K562 (cell line): ENCODE results near the gene ASAH2. TPM values are rescaled to one million over a fixed set of nuclear protein-coding genes. Genes with fewer than 3 reads are reported as not detected.
A peak's percentile ranks its signal among the peaks of the same experiment; 100 is the strongest.

Experiments used
- ATAC-seq: fragments of 200-7000 bp; cut with Tn5 transposase; 3 replicates; pipeline ENCODE4 v1.9.1; 2020; ENCODE audit warnings: moderate library complexity
- BruUV-seq: library from RNA; stranded (reverse); fragments of 400-500 nt; replicated peaks from 2 replicates; lab custom pipeline; 2021; lab: Mats Ljungman, UMichigan
- CTCF ChIA-PET: fragments of 300-600 bp; formaldehyde crosslinking; extraction: SDS; loops from one replicate; lab custom pipeline; 2021; ENCODE audit warnings: low intra/inter-chr PET ratio; lab: Yijun Ruan, JAX
- POLR2A ChIA-PET: fragments of 300-600, 350-650 bp; sonication (Branson Sonifier 250); formaldehyde crosslinking; extraction: SDS; loops from one replicate; lab custom pipeline; 2021; ENCODE audit warnings: antibody characterized with exemption, inconsistent platforms; lab: Yijun Ruan, JAX
- DNase-seq, 4 experiments: peaks; one replicate each; pipeline versions ENCODE4 v3.0.0 to v3.0.0-alpha.2; 2011 to 2018; ENCODE audit warnings: low spot score in 3 of 4, mixed read lengths in 3 of 4; ENCODE audit errors: extremely low read depth in 1 of 4
- FAIRE-seq: peaks from 2 replicates; lab custom pipeline; 2011; peaks lifted over from hg19 to GRCh38; lab: Jason Lieb, UNC
- H2AFZ ChIP-seq: 2 replicates; pipeline ENCODE4 v1.6.0; 2011; ENCODE audit warnings: low read depth, low read length, control low read depth, inconsistent platforms
- H3K27ac ChIP-seq: fragments of 200-600 bp; 3 replicates; pipeline ENCODE4 v1.8.0; 2011; ENCODE audit warnings: low read depth, mild to moderate bottlenecking, control low read depth, inconsistent platforms, low read length, moderate library complexity, mixed read lengths; ENCODE audit errors: extremely low read depth
- H3K27me3 ChIP-seq, 2 experiments: fragments of 300-600 bp in 1 of 2; 2 replicates in 1 of 2; 3 replicates in 1 of 2; pipeline versions ENCODE4 v1.6.0 to v1.8.0; 2011; ENCODE audit warnings: inconsistent platforms in 2 of 2, low read length in 2 of 2, mild to moderate bottlenecking in 1 of 2, mixed read lengths in 1 of 2, moderate library complexity in 1 of 2; ENCODE audit not compliant: control insufficient read depth in 2 of 2, insufficient read depth in 2 of 2
- H3K36me3 ChIP-seq: fragments of 300-600 bp; 3 replicates; pipeline ENCODE4 v1.8.0; 2011; ENCODE audit warnings: mild to moderate bottlenecking, low read length, inconsistent platforms; ENCODE audit not compliant: control insufficient read depth, insufficient read depth
- H3K4me1 ChIP-seq, 2 experiments: fragments of 200-600 bp in 1 of 2; replicated peaks in 1 of 2; 2 replicates in 1 of 2; 3 replicates in 1 of 2; pipeline versions ENCODE4 v1.5.1 to v1.8.0; 2011; ENCODE audit warnings: inconsistent platforms in 2 of 2, low read length in 2 of 2, mild to moderate bottlenecking in 1 of 2, mixed read lengths in 1 of 2, moderate library complexity in 1 of 2; ENCODE audit not compliant: control insufficient read depth in 2 of 2, insufficient read depth in 2 of 2
- H3K4me2 ChIP-seq: 2 replicates; pipeline ENCODE4 v1.6.1; 2011; ENCODE audit warnings: low read length, control low read depth, inconsistent platforms, mixed read lengths; ENCODE audit not compliant: insufficient read depth
- H3K4me3 ChIP-seq: fragments of 200-600 bp; sonication (generic), shearing (Covaris generic); 2 replicates; pipeline ENCODE4 v1.5.1; 2016; ENCODE audit warnings: control low read depth, inconsistent platforms
- H3K79me2 ChIP-seq: fragments of 200-600 bp; 3 replicates; pipeline ENCODE4 v1.8.0; 2011; ENCODE audit warnings: low read length, inconsistent platforms; ENCODE audit not compliant: control insufficient read depth, insufficient read depth
- H3K9ac ChIP-seq, 2 experiments: 2 replicates each; pipeline versions ENCODE4 v1.6.0 to v1.6.1; 2011; ENCODE audit warnings: low read depth in 2 of 2, low read length in 2 of 2, control low read depth in 1 of 2, inconsistent platforms in 1 of 2, mild to moderate bottlenecking in 1 of 2, mixed read lengths in 1 of 2; ENCODE audit not compliant: insufficient read depth in 1 of 2
- H3K9me1 ChIP-seq: one replicate; pipeline ENCODE4 v1.6.0; 2011; ENCODE audit warnings: inconsistent platforms, mild to moderate bottlenecking, low read length, moderate library complexity; ENCODE audit not compliant: control insufficient read depth, insufficient read depth
- H3K9me3 ChIP-seq: replicated peaks from 2 replicates; pipeline ENCODE4 v1.5.1; 2011; ENCODE audit warnings: low read depth, low read length, inconsistent platforms; ENCODE audit not compliant: control insufficient read depth, insufficient read depth
- H4K20me1 ChIP-seq: replicated peaks from 2 replicates; pipeline ENCODE4 v1.6.1; 2011; ENCODE audit warnings: low read length, inconsistent platforms, mixed read lengths; ENCODE audit not compliant: control insufficient read depth, insufficient read depth
- ATF3 ChIP-seq, 2 experiments: fragments of 450-650 bp in 1 of 2; sonication (generic) in 1 of 2; formaldehyde crosslinking in 1 of 2; IDR thresholded peaks in 1 of 2; conservative IDR thresholded peaks in 1 of 2; 2 replicates each; pipeline versions ENCODE4 v1.6.1 to v1.8.1; 2016 to 2023; ENCODE audit warnings: mild to moderate bottlenecking in 2 of 2, moderate library complexity in 2 of 2, inconsistent platforms in 1 of 2, missing genetic modification reagents in 1 of 2
- ATF7 ChIP-seq: fragments of 450-650 bp; IDR thresholded peaks from 2 replicates; pipeline ENCODE4 v1.7.1; 2014; ENCODE audit warnings: mild to moderate bottlenecking, moderate library complexity
- FOSL1 ChIP-seq: fragments of 200-800 bp; sonication (Bioruptor generic); conservative IDR thresholded peaks from 2 replicates; pipeline ENCODE4 v1.6.1; 2016; ENCODE audit warnings: missing genetic modification characterization, missing compliant biosample characterization
- HDAC3 ChIP-seq: fragments of 450-650 bp; IDR thresholded peaks from 2 replicates; pipeline ENCODE4 v1.6.1; 2018; ENCODE audit warnings: borderline replicate concordance, mild to moderate bottlenecking, moderate library complexity; ENCODE audit not compliant: partially characterized antibody
- JUND ChIP-seq, 2 experiments: IDR thresholded peaks; 2 replicates in 1 of 2; 3 replicates in 1 of 2; pipeline ENCODE4 v1.6.1; 2011; ENCODE audit warnings: borderline replicate concordance in 2 of 2, low read depth in 2 of 2, low read length in 2 of 2, improper control_type of control experiment in 1 of 2, missing biosample characterization in 1 of 2, missing genetic modification characterization in 1 of 2, missing genetic modification reagents in 1 of 2
- MEF2A ChIP-seq: IDR thresholded peaks from 2 replicates; pipeline ENCODE4 v1.6.1; 2011; ENCODE audit warnings: low read depth, mild to moderate bottlenecking, low read length, moderate library complexity; ENCODE audit not compliant: control insufficient read depth
- PKNOX1 ChIP-seq: fragments of 450-650 bp; IDR thresholded peaks from 2 replicates; pipeline ENCODE4 v1.6.1; 2016
- SMAD4 ChIP-seq: fragments of 250-450 bp; sonication (Bioruptor Pico); conservative IDR thresholded peaks from 2 replicates; pipeline ENCODE4 v1.8.0; 2021; ENCODE audit warnings: inconsistent platforms, mild to moderate bottlenecking, moderate library complexity
- SMARCA4 ChIP-seq: fragments of 450-650 bp; IDR thresholded peaks from 2 replicates; pipeline ENCODE4 v1.6.1; 2016
- SMARCE1 ChIP-seq: fragments of 450-650 bp; IDR thresholded peaks from 2 replicates; pipeline ENCODE4 v1.7.1; 2016; ENCODE audit warnings: mild to moderate bottlenecking
- ZMIZ1 ChIP-seq, 2 experiments: fragments of 150-350 bp in 1 of 2; IDR thresholded peaks; 2 replicates each; pipeline ENCODE4 v1.6.1; 2012 to 2016; ENCODE audit warnings: low read depth in 2 of 2, low read length in 2 of 2, mild to moderate bottlenecking in 1 of 2, moderate library complexity in 1 of 2
- ZNF175 ChIP-seq: fragments of 200-800 bp; sonication (Bioruptor generic); IDR thresholded peaks from 2 replicates; pipeline ENCODE4 v1.6.1; 2016; ENCODE audit warnings: low read depth, mild to moderate bottlenecking, missing genetic modification characterization, missing compliant biosample characterization
- ZNF277 ChIP-seq: fragments of 250-450 bp; sonication (Bioruptor Pico); IDR thresholded peaks from 2 replicates; pipeline ENCODE4 v1.8.0; 2022; ENCODE audit warnings: inconsistent platforms, mild to moderate bottlenecking, moderate library complexity, borderline replicate concordance
- WGBS: fragments of 100-300 bp; shearing (Covaris generic); methylation state at CpG from one replicate; pipeline ENCODE4 v1.1.6; 2016; ENCODE audit warnings: low coverage, mixed read lengths; ENCODE audit not compliant: insufficient coverage; ENCODE audit errors: missing lambda C conversion rate; 5-methylcytosine and 5-hydroxymethylcytosine counted together
- in situ Hi-C: fragments of 300-500 bp; cut with MboI; formaldehyde crosslinking; loops from 4 replicates; pipeline ENCODE4 v1.15.0; 2018; ENCODE audit warnings: inconsistent platforms, mixed read lengths
- intact Hi-C: fragments of 100-400 bp; cut with micrococcal nuclease; formaldehyde crosslinking; loops from 2 replicates; pipeline ENCODE4 v1.14.2; 2022
- polyA plus RNA-seq, 8 experiments: library from polyadenylated mRNA; depleted of rRNA in 4 of 8; stranded (reverse) in 5 of 8; unstranded in 3 of 8; fragments of >200 nt; fragmentation: Nextera tagmentation in 2 of 8; fragmentation: Illumina TruSeq in 1 of 8; extraction: Ambion mirVana in 2 of 8; extraction: Trizol in 1 of 8; gene quantifications; 2 replicates each; pipeline versions ENCODE4 v1.2.1 to v1.2.3, GENCODE V29; 2011 to 2014; ENCODE audit warnings: inconsistent platforms in 1 of 8, missing spikeins in 1 of 8
- total RNA-seq, 7 experiments: library from RNA; depleted of rRNA in 6 of 7; stranded (reverse); fragments of >200 nt in 6 of 7; fragmentation: Illumina TruSeq in 2 of 7; extraction: Trizol in 2 of 7; gene quantifications; 2 replicates each; pipeline versions ENCODE4 v1.2.1 to v1.2.3, GENCODE V29; 2011 to 2021; ENCODE audit warnings: low replicate concordance in 1 of 7

The ASAH2 gene
- total and polyA plus RNA-seq, 9 of the 15 experiments (the other 6 are each of a cell fraction or from before 2014, with no cell fraction given), result 2.5 to 12.0 (median 8.5) TPM

- no peaks in the 10 kb centered on the region for H3K27me3 ChIP-seq
- H3K79me2 ChIP-seq, result no peaks in the 10 kb centered on the region
- 0 out of 2 replicates have a peak overlapping the region, but pooled peaks have one; percentile 3 for H2AFZ ChIP-seq
- H3K9me1 ChIP-seq, result no peaks in the 10 kb centered on the region
- no peaks in the 10 kb centered on the region for H3K36me3 ChIP-seq
- H3K4me3 ChIP-seq, result no peak overlapping the region
- FAIRE-seq (peak; percentile 51), DNase-seq (peak in 2 of 4 experiments; percentile 37 to 42), ATAC-seq (peak; percentile 62)
- ChIA-PET POLR2A (interaction anchor here (1.1 to 2.6 kb wide), 4 partner anchors 10 to 22 kb away, joined by 3 to 8 read pairs (median 4); partner anchors contain the start of gene ASAH2), CTCF (interaction anchor here (0.6 kb wide), 1 partner anchor 76 kb away, joined by 3 read pairs; no protein-coding TSS in a partner anchor)
- no peaks in the 10 kb centered on the region for H3K9me3 ChIP-seq
- 1% methylated on average over 2 of the region's 2 CpGs for WGBS
- in situ Hi-C loops, result no loop called here
- no peak overlapping the region for H3K9ac ChIP-seq
- H3K4me1 ChIP-seq, result peaks cover 0 to 6% of the 10 kb centered on the region in 2 experiments; a peak in 3 of 5 replicates
- H4K20me1 ChIP-seq, result no peaks in the 10 kb centered on the region
- no peak overlapping the region for H3K27ac ChIP-seq
- no peak overlapping the region for H3K4me2 ChIP-seq
- intact Hi-C loops, result no loop called here
- no TSS peak for BruUV-seq
- TF ChIP-seq ZNF277 (CRISPR knock-in tag) (no peak), HDAC3 (peak; percentile 75), ZNF175 (CRISPR knock-in tag) (no peak), SMARCE1 (peak; percentile 33; the same call in 1 of the 2 replicates), SMAD4 (0 out of 2 replicates have a peak, but pooled peaks have one; percentile 36), ATF3 (IDR thresholded peaks at IDR 0.05) (peak; percentile 43; the same call in 1 of the 2 replicates), ATF3 (CRISPR knock-in tag; conservative IDR thresholded peaks at IDR 0.05) (no peak), JUND (IDR thresholded peaks at IDR 0.05; ENCODE audit: borderline replicate concordance, low read depth, low read length) (peak; percentile 8; the same call in 1 of the 2 replicates), JUND (tag; IDR thresholded peaks at IDR 0.05; ENCODE audit: borderline replicate concordance, low read depth, low read length) (peak; percentile 56; the same call in 1 of the 3 replicates), SMARCA4 (peak; percentile 23; the same call in 1 of the 2 replicates), ATF7 (0 out of 2 replicates have a peak, but pooled peaks have one; percentile 25), FOSL1 (tag) (peak; percentile 66), PKNOX1 (peak; percentile 21; the same call in 1 of the 2 replicates), ZMIZ1 (IDR thresholded peaks at IDR 0.05; ENCODE audit: low read depth in 2 of 2, low read length in 2 of 2) (no peak), MEF2A (peak; percentile 86; the same call in 1 of the 2 replicates)
These were observed 9.5 kb upstream of the ASAH2 start for GRCh38 chr10:50260791-50261281.
